Pericardium fibroblast (primary cell): ENCODE measurements around the gene TSPAN3. TPM values are rescaled to one million over a fixed set of nuclear protein-coding genes. Genes with fewer than 3 reads are reported as not detected.

Experiments
- total RNA-seq: library from RNA; depleted of rRNA; stranded (reverse); fragments of >200 nt; gene quantifications from 2 replicates; pipeline ENCODE4 v1.2.3, GENCODE V29; 2015

The TSPAN3 gene
- 309 and 363 TPM in 2 replicates for total RNA-seq

GRCh38 chr15:77070495-77071304, at the start of gene TSPAN3:
Gene TSPAN3, minus strand, starts transcription at chr15:77071109. Its CDS starts 155 bp downstream, at chr15:77070954.

GRCh38 chr15:76994971-76995945, 75.7 kb downstream of the TSPAN3 start, which contains the start of gene PSTPIP1:
Gene PSTPIP1, plus strand, starts transcription at chr15:76995126. Its CDS starts 448 bp downstream, at chr15:76995574.

Other genes with a start within 250 kb of the TSPAN3 start
- gene SCAPER, start 165.8 kb downstream of the TSPAN3 start, total RNA-seq: 5.4 and 10.0 TPM in 2 replicates
- 65.3 and 67.6 TPM in 2 replicates for gene RCN2, start 139.4 kb downstream of the TSPAN3 start, total RNA-seq
- 0.23 and 0.85 TPM in 2 replicates for gene PSTPIP1, start 76.0 kb downstream of the TSPAN3 start, total RNA-seq